HG03159 (cell line): ENCODE data around the gene DAGLA.

ENCODE experiments used
- ATAC-seq: cut with Tn5 transposase; IDR thresholded peaks from one replicate; pipeline ENCODE4 v1.9.1; 2021; ENCODE audit warnings: mild to moderate bottlenecking, moderate library complexity; ENCODE audit not compliant: unreplicated experiment

DAGLA gene

GRCh38 chr11:61743486-61744095 is 63.4 kb downstream of the DAGLA start:
- no peak for ATAC-seq

- ATAC-seq, result no peak
Observed at GRCh38 chr11:61744181-61744580, 64.0 kb downstream of the DAGLA start.

- ATAC-seq, result no peak
Observed at GRCh38 chr11:61744609-61745156, 64.5 kb downstream of the DAGLA start.

- ATAC-seq, result no peak
Observed at GRCh38 chr11:61745781-61746441, 65.7 kb downstream of the DAGLA start.

- ATAC-seq, result no peak
Observed at GRCh38 chr11:61746442-61747191, 66.4 kb downstream of the DAGLA start.

- no peak for ATAC-seq
Observed at GRCh38 chr11:61747192-61747966, 67.2 kb downstream of the DAGLA start.

- no peak for ATAC-seq
Observed at GRCh38 chr11:61747967-61748285, 67.7 kb downstream of the DAGLA start.

- ATAC-seq, result no peak
Observed at GRCh38 chr11:61749591-61750217, 69.5 kb downstream of the DAGLA start.

GRCh38 chr11:61750631-61751273 is 70.6 kb downstream of the DAGLA start:
- no peak for ATAC-seq

GRCh38 chr11:61751384-61751783 is 71.2 kb downstream of the DAGLA start:
- no peak for ATAC-seq

- ATAC-seq, result no peak
Observed at GRCh38 chr11:61752117-61752924, 72.1 kb downstream of the DAGLA start, which contains the start of gene MYRF. Gene MYRF (plus strand): TSS chr11:61752636. CDS start chr11:61752745, 109 bp downstream.

GRCh38 chr11:61752925-61753521 is 72.8 kb downstream of the DAGLA start:
- ATAC-seq, result no peak

GRCh38 chr11:61753672-61754071 is 73.5 kb downstream of the DAGLA start:
- ATAC-seq, result no peak

GRCh38 chr11:61754534-61755482 is 74.6 kb downstream of the DAGLA start:
- no peak for ATAC-seq

- no peak for ATAC-seq
Observed at GRCh38 chr11:61756147-61756451, 75.9 kb downstream of the DAGLA start.

- no peak for ATAC-seq
Observed at GRCh38 chr11:61756452-61757212, 76.4 kb downstream of the DAGLA start.

- no peak for ATAC-seq
Observed at GRCh38 chr11:61757213-61757862, 77.1 kb downstream of the DAGLA start.
